Neural cell (in vitro differentiated cells): ENCODE measurements around the gene COL27A1.

ENCODE experiments used
- EP300 ChIP-seq: fragments of 450-650 bp; conservative IDR thresholded peaks from 2 replicates; pipeline ENCODE4 v1.6.1; 2014; ENCODE audit warnings: antibody characterized with exemption, mild to moderate bottlenecking, moderate library complexity; ENCODE audit not compliant: poor library complexity, severe bottlenecking
- EZH2 ChIP-seq: fragments of 200-600, 300-800 bp; shearing (Covaris generic), sonication (generic); IDR thresholded peaks from 2 replicates; pipeline ENCODE4 v1.6.1; 2014; ENCODE audit warnings: antibody characterized with exemption, low read length, borderline replicate concordance, mild to moderate bottlenecking; ENCODE audit not compliant: insufficient read depth, poor library complexity, severe bottlenecking
- MXI1 ChIP-seq: fragments of 450-650 bp; conservative IDR thresholded peaks from 2 replicates; pipeline ENCODE4 v1.6.1; 2014; ENCODE audit warnings: antibody characterized with exemption, mild to moderate bottlenecking; ENCODE audit not compliant: poor library complexity, severe bottlenecking
- POLR2AphosphoS5 ChIP-seq: IDR thresholded peaks from 2 replicates; pipeline ENCODE4 v1.6.1; 2012
- RAD21 ChIP-seq: fragments of 450-650 bp; conservative IDR thresholded peaks from 2 replicates; pipeline ENCODE4 v1.6.1; 2014; ENCODE audit warnings: antibody characterized with exemption, mild to moderate bottlenecking, moderate library complexity
- SMC3 ChIP-seq: fragments of 450-650 bp; conservative IDR thresholded peaks from 2 replicates; pipeline ENCODE4 v1.6.1; 2014; ENCODE audit warnings: antibody characterized with exemption, mild to moderate bottlenecking, moderate library complexity; ENCODE audit not compliant: poor library complexity
- TAF1 ChIP-seq: IDR thresholded peaks from 2 replicates; pipeline ENCODE4 v1.6.1; 2012; ENCODE audit warnings: low read depth
- TF ChIP-seq, protein P1 (sequence below): fragments of 450-650 bp; IDR thresholded peaks from 2 replicates; pipeline ENCODE4 v1.5.1; 2014; ENCODE audit warnings: antibody characterized with exemption, mild to moderate bottlenecking, moderate library complexity; ENCODE audit not compliant: poor library complexity, severe bottlenecking
- TF ChIP-seq, protein P2 (sequence below): IDR thresholded peaks from 2 replicates; pipeline ENCODE4 v1.6.1; 2012; ENCODE audit warnings: borderline replicate concordance

DNA sequence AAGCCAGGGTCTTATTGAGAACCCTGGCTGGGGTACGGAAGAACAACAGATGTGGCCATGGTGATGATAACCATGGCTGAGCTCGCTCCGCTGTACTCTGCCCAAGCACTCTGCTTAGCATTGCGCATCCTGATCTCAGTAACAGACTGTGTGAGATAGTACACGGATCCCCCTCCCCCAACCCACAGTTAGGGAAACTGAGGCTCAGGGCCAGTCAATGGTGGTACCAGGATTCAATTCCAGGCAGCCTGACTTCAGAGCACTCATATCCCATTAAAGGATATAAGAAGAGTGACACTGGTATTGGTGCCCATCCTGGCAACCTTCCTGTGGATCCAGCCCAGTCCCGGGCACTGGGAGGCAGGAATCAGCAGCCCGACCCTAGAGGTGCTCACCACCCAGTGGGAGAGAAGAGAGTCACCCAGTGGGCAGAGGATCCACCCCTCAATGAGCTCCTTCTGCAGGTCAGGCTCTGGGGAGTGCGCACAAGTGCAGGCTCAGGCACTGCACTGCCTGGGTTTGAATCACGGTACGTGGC is 29.8 kb upstream of the COL27A1 start:
- no peak for TF ChIP-seq MXI1
- TF ChIP-seq, protein P1, sequence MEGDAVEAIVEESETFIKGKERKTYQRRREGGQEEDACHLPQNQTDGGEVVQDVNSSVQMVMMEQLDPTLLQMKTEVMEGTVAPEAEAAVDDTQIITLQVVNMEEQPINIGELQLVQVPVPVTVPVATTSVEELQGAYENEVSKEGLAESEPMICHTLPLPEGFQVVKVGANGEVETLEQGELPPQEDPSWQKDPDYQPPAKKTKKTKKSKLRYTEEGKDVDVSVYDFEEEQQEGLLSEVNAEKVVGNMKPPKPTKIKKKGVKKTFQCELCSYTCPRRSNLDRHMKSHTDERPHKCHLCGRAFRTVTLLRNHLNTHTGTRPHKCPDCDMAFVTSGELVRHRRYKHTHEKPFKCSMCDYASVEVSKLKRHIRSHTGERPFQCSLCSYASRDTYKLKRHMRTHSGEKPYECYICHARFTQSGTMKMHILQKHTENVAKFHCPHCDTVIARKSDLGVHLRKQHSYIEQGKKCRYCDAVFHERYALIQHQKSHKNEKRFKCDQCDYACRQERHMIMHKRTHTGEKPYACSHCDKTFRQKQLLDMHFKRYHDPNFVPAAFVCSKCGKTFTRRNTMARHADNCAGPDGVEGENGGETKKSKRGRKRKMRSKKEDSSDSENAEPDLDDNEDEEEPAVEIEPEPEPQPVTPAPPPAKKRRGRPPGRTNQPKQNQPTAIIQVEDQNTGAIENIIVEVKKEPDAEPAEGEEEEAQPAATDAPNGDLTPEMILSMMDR: no peak
- TF ChIP-seq POLR2AphosphoS5: no peak
- TF ChIP-seq EZH2: no peak
- no peak for TF ChIP-seq TAF1
- no peak for TF ChIP-seq EP300
- TF ChIP-seq, protein P2, sequence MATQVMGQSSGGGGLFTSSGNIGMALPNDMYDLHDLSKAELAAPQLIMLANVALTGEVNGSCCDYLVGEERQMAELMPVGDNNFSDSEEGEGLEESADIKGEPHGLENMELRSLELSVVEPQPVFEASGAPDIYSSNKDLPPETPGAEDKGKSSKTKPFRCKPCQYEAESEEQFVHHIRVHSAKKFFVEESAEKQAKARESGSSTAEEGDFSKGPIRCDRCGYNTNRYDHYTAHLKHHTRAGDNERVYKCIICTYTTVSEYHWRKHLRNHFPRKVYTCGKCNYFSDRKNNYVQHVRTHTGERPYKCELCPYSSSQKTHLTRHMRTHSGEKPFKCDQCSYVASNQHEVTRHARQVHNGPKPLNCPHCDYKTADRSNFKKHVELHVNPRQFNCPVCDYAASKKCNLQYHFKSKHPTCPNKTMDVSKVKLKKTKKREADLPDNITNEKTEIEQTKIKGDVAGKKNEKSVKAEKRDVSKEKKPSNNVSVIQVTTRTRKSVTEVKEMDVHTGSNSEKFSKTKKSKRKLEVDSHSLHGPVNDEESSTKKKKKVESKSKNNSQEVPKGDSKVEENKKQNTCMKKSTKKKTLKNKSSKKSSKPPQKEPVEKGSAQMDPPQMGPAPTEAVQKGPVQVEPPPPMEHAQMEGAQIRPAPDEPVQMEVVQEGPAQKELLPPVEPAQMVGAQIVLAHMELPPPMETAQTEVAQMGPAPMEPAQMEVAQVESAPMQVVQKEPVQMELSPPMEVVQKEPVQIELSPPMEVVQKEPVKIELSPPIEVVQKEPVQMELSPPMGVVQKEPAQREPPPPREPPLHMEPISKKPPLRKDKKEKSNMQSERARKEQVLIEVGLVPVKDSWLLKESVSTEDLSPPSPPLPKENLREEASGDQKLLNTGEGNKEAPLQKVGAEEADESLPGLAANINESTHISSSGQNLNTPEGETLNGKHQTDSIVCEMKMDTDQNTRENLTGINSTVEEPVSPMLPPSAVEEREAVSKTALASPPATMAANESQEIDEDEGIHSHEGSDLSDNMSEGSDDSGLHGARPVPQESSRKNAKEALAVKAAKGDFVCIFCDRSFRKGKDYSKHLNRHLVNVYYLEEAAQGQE: no peak
- TF ChIP-seq RAD21: no peak
- TF ChIP-seq SMC3: no peak
